Testis (tissue), 2 donors: ENCODE data around the gene PSMB1.

Experiments used
- CTCF ChIP-seq, 3 experiments: fragments of 450-650 bp in 2 of 3; fragments of 200-600 bp in 1 of 3; sonication (generic) in 1 of 3; IDR thresholded peaks; one replicate each; pipeline ENCODE4 v1.5.1; 2016 to 2019; ENCODE audit warnings: antibody characterized with exemption in 3 of 3, mild to moderate bottlenecking in 2 of 3, moderate library complexity in 1 of 3
- POLR2A ChIP-seq: fragments of 450-650 bp; IDR thresholded peaks from one replicate; pipeline ENCODE4 v1.6.1; 2017; ENCODE audit warnings: antibody characterized with exemption, mild to moderate bottlenecking, moderate library complexity

- no peak for TF ChIP-seq CTCF (IDR thresholded peaks at IDR 0.05)
- no peak for TF ChIP-seq POLR2A
These were observed 40.9 kb downstream of the PSMB1 start for GRCh38 chr6:170512249-170512648.
